Keratinocyte (primary cell): ENCODE measurements around the gene TRAPPC3L. TPM values are rescaled to one million over a fixed set of nuclear protein-coding genes. Genes with fewer than 3 reads are reported as not detected.
A peak's percentile ranks its signal among the peaks of the same experiment; 100 is the strongest.

Source experiments
- DNase-seq: peaks from one replicate; pipeline ENCODE4 v3.0.0-alpha.2; 2011; ENCODE audit warnings: low read depth, missing footprints, low spot score
- FAIRE-seq: peaks from 2 replicates; lab custom pipeline; 2011; peaks lifted over from hg19 to GRCh38; lab: Jason Lieb, UNC
- H2AFZ ChIP-seq: 2 replicates; pipeline ENCODE4 v1.6.0; 2012; ENCODE audit warnings: low read length, control low read depth, inconsistent platforms; ENCODE audit not compliant: control insufficient read depth
- H3K27ac ChIP-seq: 2 replicates; pipeline ENCODE4 v1.5.1; 2011; ENCODE audit warnings: low read length; ENCODE audit not compliant: control insufficient read depth, insufficient read depth
- H3K27me3 ChIP-seq: 3 replicates; pipeline ENCODE4 v1.6.0; 2011; ENCODE audit warnings: low read length; ENCODE audit not compliant: control insufficient read depth, insufficient read depth; ENCODE audit errors: extremely low read depth
- H3K36me3 ChIP-seq, 2 experiments: 2 replicates in 1 of 2; 3 replicates in 1 of 2; pipeline ENCODE4 v1.5.1; 2011; ENCODE audit warnings: low read length in 2 of 2, mild to moderate bottlenecking in 1 of 2; ENCODE audit not compliant: control insufficient read depth in 2 of 2, insufficient read depth in 2 of 2; ENCODE audit errors: extremely low read depth in 1 of 2
- H3K4me1 ChIP-seq: 3 replicates; pipeline ENCODE4 v1.5.1; 2011; ENCODE audit warnings: low read length; ENCODE audit not compliant: control insufficient read depth, insufficient read depth; ENCODE audit errors: extremely low read depth
- H3K4me2 ChIP-seq: 3 replicates; pipeline ENCODE4 v1.6.0; 2011; ENCODE audit warnings: low read depth, low read length; ENCODE audit not compliant: control insufficient read depth, insufficient read depth; ENCODE audit errors: extremely low read depth
- H3K4me3 ChIP-seq, 3 experiments: fragments of 200-600 bp in 1 of 3; sonication (generic) in 1 of 3; 2 replicates in 2 of 3; 3 replicates in 1 of 3; pipeline ENCODE4 v1.5.1; 2011 to 2016; ENCODE audit warnings: low read length in 3 of 3, mild to moderate bottlenecking in 3 of 3, control low read depth in 2 of 3, inconsistent platforms in 1 of 3, low read depth in 1 of 3, mixed read lengths in 1 of 3, mixed run types in 1 of 3, moderate library complexity in 1 of 3; ENCODE audit not compliant: control insufficient read depth in 2 of 3, insufficient read depth in 2 of 3; ENCODE audit errors: extremely low read depth in 1 of 3
- H3K79me2 ChIP-seq: 2 replicates; pipeline ENCODE4 v1.6.0; 2012; ENCODE audit warnings: low read length; ENCODE audit not compliant: control insufficient read depth, insufficient read depth
- H3K9ac ChIP-seq: 3 replicates; pipeline ENCODE4 v1.6.0; 2011; ENCODE audit warnings: low read length; ENCODE audit not compliant: control insufficient read depth, insufficient read depth; ENCODE audit errors: extremely low read depth
- H3K9me1 ChIP-seq: 3 replicates; pipeline ENCODE4 v1.6.0; 2011; ENCODE audit warnings: low read length; ENCODE audit not compliant: control insufficient read depth, insufficient read depth; ENCODE audit errors: extremely low read depth
- H3K9me3 ChIP-seq: 2 replicates; pipeline ENCODE4 v1.5.1; 2012; ENCODE audit warnings: low read depth, low read length; ENCODE audit not compliant: control insufficient read depth
- H4K20me1 ChIP-seq: 3 replicates; pipeline ENCODE4 v1.6.0; 2011; ENCODE audit warnings: low read length; ENCODE audit not compliant: control insufficient read depth, insufficient read depth; ENCODE audit errors: extremely low read depth
- EZH2 ChIP-seq: IDR thresholded peaks from one replicate; pipeline ENCODE4 v1.6.1; 2012; ENCODE audit warnings: inconsistent platforms, mild to moderate bottlenecking, low read length, moderate library complexity
- dilution Hi-C: fragments of 300-500 bp; cut with MboI; formaldehyde crosslinking; loops from one replicate; pipeline ENCODE4 v1.7.0; 2020; ENCODE audit warnings: low sequenced_read_pairs; ENCODE audit not compliant: extremely low pct_ligation_motif_present
- polyA plus RNA-seq, 5 experiments: library from polyadenylated mRNA; depleted of rRNA in 3 of 5; stranded (reverse) in 3 of 5; stranded (forward) in 1 of 5; unstranded in 1 of 5; fragments of >200 nt; gene quantifications; 1 replicate in 1 of 5; 2 replicates in 3 of 5; 3 replicates in 1 of 5; pipeline versions ENCODE4 v1.2.1 to v1.2.3, GENCODE V29; 2011 to 2012; ENCODE audit warnings: missing spikeins in 2 of 5, low read depth in 1 of 5, low replicate concordance in 1 of 5
- TF ChIP-seq, protein P1 (sequence below), 3 experiments: IDR thresholded peaks in 1 of 3; conservative IDR thresholded peaks in 1 of 3; optimal IDR thresholded peaks in 1 of 3; 2 replicates in 2 of 3; 3 replicates in 1 of 3; pipeline versions ENCODE3 to v1.5.1; 2011; ENCODE audit warnings: low read length in 3 of 3, mild to moderate bottlenecking in 3 of 3, moderate library complexity in 2 of 3, control low read depth in 1 of 3, inconsistent platforms in 1 of 3; ENCODE audit not compliant: insufficient read depth in 2 of 3; ENCODE audit errors: extremely low read depth in 1 of 3

The TRAPPC3L gene
- polyA plus RNA-seq, 1 donor (not counting 4 experiments of a cell fraction or from before 2014, with no cell fraction given): 0.31 TPM

DNA sequence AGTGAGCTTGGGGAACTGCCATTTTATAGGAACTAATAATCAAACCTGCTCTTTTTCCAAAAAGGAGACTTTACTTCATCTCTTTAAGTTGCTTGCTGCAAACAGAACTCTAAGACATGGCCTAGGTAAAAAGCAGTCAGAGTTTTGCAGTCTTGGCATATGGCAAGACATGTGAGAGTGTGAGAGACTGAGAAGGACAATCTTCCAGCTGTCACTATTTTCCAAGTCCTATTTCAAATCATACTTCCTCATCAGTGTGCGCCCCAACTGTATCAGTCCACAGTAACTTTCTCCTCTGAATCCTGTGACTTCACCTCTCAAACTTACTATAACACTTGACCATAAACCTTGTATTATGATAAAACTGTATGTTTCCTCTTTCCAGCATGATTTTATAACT lies 74.0 kb downstream of the TRAPPC3L start:
- Histone ChIP-seq H3K27me3 (no peaks in the 10 kb centered on the region), H3K4me1 (no peaks in the 10 kb centered on the region), H3K79me2 (no peaks in the 10 kb centered on the region), H3K9ac (no peak overlapping the region), H3K4me3 (no peak overlapping the region), H3K36me3 (no peaks in the 10 kb centered on the region), H3K9me1 (no peaks in the 10 kb centered on the region), H2AFZ (no peak overlapping the region), H3K27ac (no peak overlapping the region), H4K20me1 (no peaks in the 10 kb centered on the region), H3K9me3 (no peaks in the 10 kb centered on the region), H3K4me2 (no peak overlapping the region)
- peak; percentile 17 for FAIRE-seq
- dilution Hi-C loops: no loop called here
- DNase-seq: no peak
- TF ChIP-seq EZH2: no peak
- TF ChIP-seq, protein P1, sequence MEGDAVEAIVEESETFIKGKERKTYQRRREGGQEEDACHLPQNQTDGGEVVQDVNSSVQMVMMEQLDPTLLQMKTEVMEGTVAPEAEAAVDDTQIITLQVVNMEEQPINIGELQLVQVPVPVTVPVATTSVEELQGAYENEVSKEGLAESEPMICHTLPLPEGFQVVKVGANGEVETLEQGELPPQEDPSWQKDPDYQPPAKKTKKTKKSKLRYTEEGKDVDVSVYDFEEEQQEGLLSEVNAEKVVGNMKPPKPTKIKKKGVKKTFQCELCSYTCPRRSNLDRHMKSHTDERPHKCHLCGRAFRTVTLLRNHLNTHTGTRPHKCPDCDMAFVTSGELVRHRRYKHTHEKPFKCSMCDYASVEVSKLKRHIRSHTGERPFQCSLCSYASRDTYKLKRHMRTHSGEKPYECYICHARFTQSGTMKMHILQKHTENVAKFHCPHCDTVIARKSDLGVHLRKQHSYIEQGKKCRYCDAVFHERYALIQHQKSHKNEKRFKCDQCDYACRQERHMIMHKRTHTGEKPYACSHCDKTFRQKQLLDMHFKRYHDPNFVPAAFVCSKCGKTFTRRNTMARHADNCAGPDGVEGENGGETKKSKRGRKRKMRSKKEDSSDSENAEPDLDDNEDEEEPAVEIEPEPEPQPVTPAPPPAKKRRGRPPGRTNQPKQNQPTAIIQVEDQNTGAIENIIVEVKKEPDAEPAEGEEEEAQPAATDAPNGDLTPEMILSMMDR (optimal IDR thresholded peaks at IDR 0.05 in 1 of 3, IDR thresholded peaks at IDR 0.05 in 1 of 3, conservative IDR thresholded peaks at IDR 0.05 in 1 of 3; ENCODE audit: extremely low read depth in 1 of 3, insufficient read depth in 2 of 3, low read length in 3 of 3): no peak

DNA sequence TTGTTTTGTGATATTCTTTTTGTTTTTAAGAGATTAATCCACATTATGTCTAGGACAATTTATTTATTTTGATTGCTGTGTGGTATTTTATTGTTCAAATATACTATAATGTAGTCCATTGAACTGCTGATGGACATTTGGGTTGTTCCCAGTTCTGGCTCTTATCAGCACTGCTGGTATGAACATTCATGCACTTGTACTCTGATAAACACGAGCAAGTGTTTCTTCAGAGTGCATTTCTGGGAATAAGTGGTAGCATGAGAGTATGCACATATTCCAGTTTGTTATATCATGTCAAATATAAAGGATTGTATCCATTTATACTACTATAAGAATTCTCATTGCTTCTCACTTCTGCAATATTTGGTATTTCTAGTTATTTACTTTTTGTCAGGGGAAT lies 77.2 kb downstream of the TRAPPC3L start:
- H3K9me1 ChIP-seq: no peaks in the 10 kb centered on the region
- no peak for FAIRE-seq
- H3K4me2 ChIP-seq: no peak overlapping the region
- H3K9me3 ChIP-seq: no peaks in the 10 kb centered on the region
- H3K4me3 ChIP-seq: no peak overlapping the region
- DNase-seq: no peak
- no peaks in the 10 kb centered on the region for H3K4me1 ChIP-seq
- no peaks in the 10 kb centered on the region for H3K79me2 ChIP-seq
- no peak overlapping the region for H3K9ac ChIP-seq
- no peak overlapping the region for H3K27ac ChIP-seq
- TF ChIP-seq, protein P1 (optimal IDR thresholded peaks at IDR 0.05 in 1 of 3, IDR thresholded peaks at IDR 0.05 in 1 of 3, conservative IDR thresholded peaks at IDR 0.05 in 1 of 3; ENCODE audit: extremely low read depth in 1 of 3, insufficient read depth in 2 of 3, low read length in 3 of 3): no peak
- TF ChIP-seq EZH2: no peak
- H4K20me1 ChIP-seq: no peaks in the 10 kb centered on the region
- no peaks in the 10 kb centered on the region for H3K27me3 ChIP-seq
- dilution Hi-C loops: no loop called here
- no peaks in the 10 kb centered on the region for H3K36me3 ChIP-seq
- H2AFZ ChIP-seq: no peak overlapping the region
